Measurements from ENCODE around the gene WNT11. TPM values are rescaled to one million over a fixed set of nuclear protein-coding genes. Genes with fewer than 3 reads are reported as not detected.
A peak's percentile ranks its signal among the peaks of the same experiment; 100 is the strongest.

Gene WNT11
- total and polyA plus RNA-seq, 2 of the 13 experiments (the other 11 are each of a cell fraction or from before 2014, with no cell fraction given): 0.34 to 0.66 TPM

DNA sequence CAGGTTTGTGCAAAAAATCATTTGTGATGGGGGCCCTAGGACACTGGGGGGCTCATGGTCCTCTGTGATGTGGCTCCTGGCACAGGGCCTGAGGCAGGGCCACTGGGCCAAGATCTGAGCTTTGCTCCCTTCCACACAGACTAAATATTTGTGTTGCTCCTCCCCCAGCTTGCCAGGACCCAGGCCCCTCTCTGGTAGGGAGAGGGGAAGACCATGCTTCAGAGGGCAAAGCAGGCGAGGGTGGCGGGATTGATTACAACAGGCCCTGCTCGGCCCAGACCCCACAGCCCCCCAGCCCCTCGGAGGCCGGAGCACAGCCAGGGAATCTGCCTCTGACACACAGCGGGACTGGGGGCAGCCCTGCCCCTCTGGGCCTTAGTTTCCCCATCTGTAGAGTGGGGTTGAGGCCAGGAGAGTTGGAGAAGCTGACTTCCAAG is 29.0 kb downstream of the WNT11 start (continued):
- peak; percentile 51 for TF ChIP-seq HNF4G (IDR thresholded peaks at IDR 0.05; ENCODE audit: borderline replicate concordance, low read depth, low read length)
- TF ChIP-seq HNF4G (CRISPR knock-in tag; IDR thresholded peaks at IDR 0.05; ENCODE audit: borderline replicate concordance, low read depth): no peak
- TF ChIP-seq, protein P1, sequence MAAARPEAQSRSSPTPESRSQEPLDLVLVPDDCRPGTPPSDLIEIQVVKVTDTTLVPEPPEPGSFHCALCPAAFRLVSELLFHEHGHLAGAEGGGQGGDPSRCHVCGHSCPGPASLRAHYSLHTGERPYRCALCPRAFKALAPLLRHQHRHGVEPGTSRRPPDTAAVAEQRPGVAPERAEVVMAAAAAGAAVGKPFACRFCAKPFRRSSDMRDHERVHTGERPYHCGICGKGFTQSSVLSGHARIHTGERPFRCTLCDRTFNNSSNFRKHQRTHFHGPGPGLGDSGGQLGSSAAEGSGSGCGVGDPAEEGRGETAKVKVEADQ (CRISPR knock-in tag; IDR thresholded peaks at IDR 0.05; ENCODE audit: borderline replicate concordance): no peak
- TF ChIP-seq, protein P2, sequence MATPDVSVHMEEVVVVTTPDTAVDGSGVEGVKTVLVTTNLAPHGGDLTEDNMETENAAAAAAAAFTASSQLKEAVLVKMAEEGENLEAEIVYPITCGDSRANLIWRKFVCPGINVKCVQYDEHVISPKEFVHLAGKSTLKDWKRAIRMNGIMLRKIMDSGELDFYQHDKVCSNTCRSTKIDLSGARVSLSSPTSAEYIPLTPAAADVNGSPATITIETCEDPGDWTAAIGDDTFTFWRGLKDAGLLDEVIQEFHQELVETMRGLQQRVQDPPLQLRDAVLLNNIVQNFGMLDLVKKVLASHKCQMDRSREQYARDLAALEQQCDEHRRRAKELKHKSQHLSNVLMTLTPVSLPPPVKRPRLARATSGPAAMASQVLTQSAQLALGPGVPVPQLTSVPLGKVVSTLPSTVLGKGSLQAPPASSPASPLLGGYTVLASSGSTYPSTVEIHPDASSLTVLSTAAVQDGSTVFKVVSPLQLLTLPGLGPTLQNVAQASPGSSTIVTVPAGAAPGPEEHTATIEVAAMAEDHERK (CRISPR knock-in tag; IDR thresholded peaks at IDR 0.05; ENCODE audit: low read depth): no peak
- TF ChIP-seq, protein P3, sequence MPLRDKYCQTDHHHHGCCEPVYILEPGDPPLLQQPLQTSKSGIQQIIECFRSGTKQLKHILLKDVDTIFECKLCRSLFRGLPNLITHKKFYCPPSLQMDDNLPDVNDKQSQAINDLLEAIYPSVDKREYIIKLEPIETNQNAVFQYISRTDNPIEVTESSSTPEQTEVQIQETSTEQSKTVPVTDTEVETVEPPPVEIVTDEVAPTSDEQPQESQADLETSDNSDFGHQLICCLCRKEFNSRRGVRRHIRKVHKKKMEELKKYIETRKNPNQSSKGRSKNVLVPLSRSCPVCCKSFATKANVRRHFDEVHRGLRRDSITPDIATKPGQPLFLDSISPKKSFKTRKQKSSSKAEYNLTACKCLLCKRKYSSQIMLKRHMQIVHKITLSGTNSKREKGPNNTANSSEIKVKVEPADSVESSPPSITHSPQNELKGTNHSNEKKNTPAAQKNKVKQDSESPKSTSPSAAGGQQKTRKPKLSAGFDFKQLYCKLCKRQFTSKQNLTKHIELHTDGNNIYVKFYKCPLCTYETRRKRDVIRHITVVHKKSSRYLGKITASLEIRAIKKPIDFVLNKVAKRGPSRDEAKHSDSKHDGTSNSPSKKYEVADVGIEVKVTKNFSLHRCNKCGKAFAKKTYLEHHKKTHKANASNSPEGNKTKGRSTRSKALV (CRISPR knock-in tag; IDR thresholded peaks at IDR 0.05): no peak
- TF ChIP-seq RARA (CRISPR knock-in tag; IDR thresholded peaks at IDR 0.05): 0 out of 2 replicates have a peak, but pooled peaks have one; percentile 16
- TF ChIP-seq, protein P4, sequence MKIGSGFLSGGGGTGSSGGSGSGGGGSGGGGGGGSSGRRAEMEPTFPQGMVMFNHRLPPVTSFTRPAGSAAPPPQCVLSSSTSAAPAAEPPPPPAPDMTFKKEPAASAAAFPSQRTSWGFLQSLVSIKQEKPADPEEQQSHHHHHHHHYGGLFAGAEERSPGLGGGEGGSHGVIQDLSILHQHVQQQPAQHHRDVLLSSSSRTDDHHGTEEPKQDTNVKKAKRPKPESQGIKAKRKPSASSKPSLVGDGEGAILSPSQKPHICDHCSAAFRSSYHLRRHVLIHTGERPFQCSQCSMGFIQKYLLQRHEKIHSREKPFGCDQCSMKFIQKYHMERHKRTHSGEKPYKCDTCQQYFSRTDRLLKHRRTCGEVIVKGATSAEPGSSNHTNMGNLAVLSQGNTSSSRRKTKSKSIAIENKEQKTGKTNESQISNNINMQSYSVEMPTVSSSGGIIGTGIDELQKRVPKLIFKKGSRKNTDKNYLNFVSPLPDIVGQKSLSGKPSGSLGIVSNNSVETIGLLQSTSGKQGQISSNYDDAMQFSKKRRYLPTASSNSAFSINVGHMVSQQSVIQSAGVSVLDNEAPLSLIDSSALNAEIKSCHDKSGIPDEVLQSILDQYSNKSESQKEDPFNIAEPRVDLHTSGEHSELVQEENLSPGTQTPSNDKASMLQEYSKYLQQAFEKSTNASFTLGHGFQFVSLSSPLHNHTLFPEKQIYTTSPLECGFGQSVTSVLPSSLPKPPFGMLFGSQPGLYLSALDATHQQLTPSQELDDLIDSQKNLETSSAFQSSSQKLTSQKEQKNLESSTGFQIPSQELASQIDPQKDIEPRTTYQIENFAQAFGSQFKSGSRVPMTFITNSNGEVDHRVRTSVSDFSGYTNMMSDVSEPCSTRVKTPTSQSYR (CRISPR knock-in tag; IDR thresholded peaks at IDR 0.05; ENCODE audit: borderline replicate concordance): peak; percentile 90
- TF ChIP-seq, protein P5, sequence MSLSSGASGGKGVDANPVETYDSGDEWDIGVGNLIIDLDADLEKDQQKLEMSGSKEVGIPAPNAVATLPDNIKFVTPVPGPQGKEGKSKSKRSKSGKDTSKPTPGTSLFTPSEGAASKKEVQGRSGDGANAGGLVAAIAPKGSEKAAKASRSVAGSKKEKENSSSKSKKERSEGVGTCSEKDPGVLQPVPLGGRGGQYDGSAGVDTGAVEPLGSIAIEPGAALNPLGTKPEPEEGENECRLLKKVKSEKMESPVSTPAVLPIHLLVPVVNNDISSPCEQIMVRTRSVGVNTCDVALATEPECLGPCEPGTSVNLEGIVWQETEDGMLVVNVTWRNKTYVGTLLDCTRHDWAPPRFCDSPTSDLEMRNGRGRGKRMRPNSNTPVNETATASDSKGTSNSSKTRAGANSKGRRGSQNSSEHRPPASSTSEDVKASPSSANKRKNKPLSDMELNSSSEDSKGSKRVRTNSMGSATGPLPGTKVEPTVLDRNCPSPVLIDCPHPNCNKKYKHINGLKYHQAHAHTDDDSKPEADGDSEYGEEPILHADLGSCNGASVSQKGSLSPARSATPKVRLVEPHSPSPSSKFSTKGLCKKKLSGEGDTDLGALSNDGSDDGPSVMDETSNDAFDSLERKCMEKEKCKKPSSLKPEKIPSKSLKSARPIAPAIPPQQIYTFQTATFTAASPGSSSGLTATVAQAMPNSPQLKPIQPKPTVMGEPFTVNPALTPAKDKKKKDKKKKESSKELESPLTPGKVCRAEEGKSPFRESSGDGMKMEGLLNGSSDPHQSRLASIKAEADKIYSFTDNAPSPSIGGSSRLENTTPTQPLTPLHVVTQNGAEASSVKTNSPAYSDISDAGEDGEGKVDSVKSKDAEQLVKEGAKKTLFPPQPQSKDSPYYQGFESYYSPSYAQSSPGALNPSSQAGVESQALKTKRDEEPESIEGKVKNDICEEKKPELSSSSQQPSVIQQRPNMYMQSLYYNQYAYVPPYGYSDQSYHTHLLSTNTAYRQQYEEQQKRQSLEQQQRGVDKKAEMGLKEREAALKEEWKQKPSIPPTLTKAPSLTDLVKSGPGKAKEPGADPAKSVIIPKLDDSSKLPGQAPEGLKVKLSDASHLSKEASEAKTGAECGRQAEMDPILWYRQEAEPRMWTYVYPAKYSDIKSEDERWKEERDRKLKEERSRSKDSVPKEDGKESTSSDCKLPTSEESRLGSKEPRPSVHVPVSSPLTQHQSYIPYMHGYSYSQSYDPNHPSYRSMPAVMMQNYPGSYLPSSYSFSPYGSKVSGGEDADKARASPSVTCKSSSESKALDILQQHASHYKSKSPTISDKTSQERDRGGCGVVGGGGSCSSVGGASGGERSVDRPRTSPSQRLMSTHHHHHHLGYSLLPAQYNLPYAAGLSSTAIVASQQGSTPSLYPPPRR (CRISPR knock-in tag; IDR thresholded peaks at IDR 0.05; ENCODE audit: borderline replicate concordance): no peak
- peak; percentile 88 for TF ChIP-seq ZBTB7B (CRISPR knock-in tag; IDR thresholded peaks at IDR 0.05)
- peak; percentile 59; the same call in 1 of the 2 replicates for TF ChIP-seq ZMYM4 (CRISPR knock-in tag; IDR thresholded peaks at IDR 0.05)
- TF ChIP-seq FOXA1 (IDR thresholded peaks at IDR 0.05): no peak
- 0 out of 2 replicates have a peak, but pooled peaks have one; percentile 36 for TF ChIP-seq FOXA1 (CRISPR knock-in tag; IDR thresholded peaks at IDR 0.05)
- TF ChIP-seq NR2F2 (IDR thresholded peaks at IDR 0.05; ENCODE audit: borderline replicate concordance, low read depth): no peak
- TF ChIP-seq MXD4 (CRISPR knock-in tag; IDR thresholded peaks at IDR 0.05): no peak
- TF ChIP-seq CC2D1A (CRISPR knock-in tag; IDR thresholded peaks at IDR 0.05): no peak
